IMR-90 (cell line): Measurements from ENCODE around the gene DRAP1. TPM values are rescaled to one million over a fixed set of nuclear protein-coding genes. Genes with fewer than 3 reads are reported as not detected.
A peak's percentile ranks its signal among the peaks of the same experiment; 100 is the strongest.

Experiments
- ATAC-seq: fragments of 200-7000 bp; cut with Tn5 transposase; 2 replicates; pipeline ENCODE4 v1.9.1; 2020; ENCODE audit warnings: low read depth, mild to moderate bottlenecking, moderate library complexity
- BruUV-seq: library from RNA; stranded (reverse); fragments of 400-500 nt; replicated peaks from 2 replicates; lab custom pipeline; 2021; lab: Mats Ljungman, UMichigan
- CTCF ChIA-PET: fragments of 300-600 bp; formaldehyde crosslinking; extraction: SDS; loops from one replicate; lab custom pipeline; 2021; ENCODE audit warnings: antibody characterized with exemption; lab: Yijun Ruan, JAX
- POLR2A ChIA-PET: fragments of 300-600 bp; sonication (Branson Sonifier 250); formaldehyde crosslinking; loops from one replicate; lab custom pipeline; 2022; ENCODE audit warnings: antibody characterized with exemption; ENCODE audit not compliant: unreplicated experiment; lab: Charles Lee
- DNase-seq: peaks from one replicate; pipeline ENCODE4 v3.0.0; 2013
- H2AFZ ChIP-seq: replicated peaks from 2 replicates; pipeline ENCODE3; 2013; ENCODE audit warnings: low read length, mild to moderate bottlenecking; ENCODE audit not compliant: poor library complexity
- H2AK5ac ChIP-seq: 2 replicates; pipeline ENCODE4 v1.6.1; 2013; ENCODE audit warnings: low read depth, low read length, inconsistent platforms
- H2AK9ac ChIP-seq: replicated peaks from 2 replicates; pipeline ENCODE3; 2013; ENCODE audit warnings: mild to moderate bottlenecking, low read depth, low read length, moderate library complexity; ENCODE audit not compliant: poor library complexity
- H2BK120ac ChIP-seq: 2 replicates; pipeline ENCODE4 v1.6.1; 2013; ENCODE audit warnings: low read depth, low read length, inconsistent platforms
- H2BK15ac ChIP-seq: 3 replicates; pipeline ENCODE4 v1.6.1; 2013; ENCODE audit warnings: low read depth, low read length, inconsistent platforms
- H2BK20ac ChIP-seq: 2 replicates; pipeline ENCODE4 v1.6.1; 2013; ENCODE audit warnings: low read depth, mild to moderate bottlenecking, inconsistent platforms, low read length, moderate library complexity
- H2BK5ac ChIP-seq: 2 replicates; pipeline ENCODE4 v1.6.1; 2013; ENCODE audit warnings: mild to moderate bottlenecking, low read depth, low read length, inconsistent platforms; ENCODE audit not compliant: poor library complexity, severe bottlenecking
- H3K14ac ChIP-seq: replicated peaks from 2 replicates; pipeline ENCODE4 v1.6.1; 2013; ENCODE audit warnings: low read depth, low read length, inconsistent platforms
- H3K18ac ChIP-seq: 2 replicates; pipeline ENCODE4 v1.6.1; 2013; ENCODE audit warnings: low read depth, low read length, control low read depth
- H3K23ac ChIP-seq: 2 replicates; pipeline ENCODE4 v1.6.1; 2013; ENCODE audit warnings: low read depth, low read length, inconsistent platforms
- H3K27ac ChIP-seq: 2 replicates; pipeline ENCODE4 v1.5.1; 2013; ENCODE audit warnings: mild to moderate bottlenecking, control low read depth, low read length; ENCODE audit not compliant: insufficient read depth
- H3K27me3 ChIP-seq: 2 replicates; pipeline ENCODE4 v1.6.1; 2013; ENCODE audit warnings: low read length; ENCODE audit not compliant: control insufficient read depth, insufficient read depth
- H3K36me3 ChIP-seq: 2 replicates; pipeline ENCODE4 v1.6.1; 2013; ENCODE audit warnings: low read length, mixed read lengths; ENCODE audit not compliant: control insufficient read depth, insufficient read depth
- H3K4ac ChIP-seq: 2 replicates; pipeline ENCODE4 v1.6.1; 2013; ENCODE audit warnings: low read depth, low read length, inconsistent platforms
- H3K4me1 ChIP-seq: 2 replicates; pipeline ENCODE4 v1.6.1; 2013; ENCODE audit warnings: low read length, mixed read lengths; ENCODE audit not compliant: control insufficient read depth, insufficient read depth
- H3K4me2 ChIP-seq: 2 replicates; pipeline ENCODE4 v1.6.1; 2013; ENCODE audit warnings: low read depth, mild to moderate bottlenecking, control low read depth, low read length, moderate library complexity
- H3K4me3 ChIP-seq: 2 replicates; pipeline ENCODE4 v1.5.1; 2013; ENCODE audit warnings: low read depth, mild to moderate bottlenecking, control low read depth, low read length, moderate library complexity; ENCODE audit not compliant: insufficient read depth
- H3K56ac ChIP-seq: 2 replicates; pipeline ENCODE4 v1.6.1; 2013; ENCODE audit warnings: low read length, inconsistent platforms; ENCODE audit not compliant: insufficient read depth; ENCODE audit errors: extremely low read depth
- H3K79me1 ChIP-seq, 2 experiments: 2 replicates each; pipeline ENCODE4 v1.6.1; 2013; ENCODE audit warnings: low read length in 2 of 2, inconsistent platforms in 1 of 2, low read depth in 1 of 2
- H3K9ac ChIP-seq: 2 replicates; pipeline ENCODE4 v1.6.1; 2013; ENCODE audit warnings: low read depth, low read length, control low read depth
- H3K9me1 ChIP-seq: 2 replicates; pipeline ENCODE4 v1.6.1; 2013; ENCODE audit warnings: low read length, inconsistent platforms; ENCODE audit not compliant: insufficient read depth
- H3K9me3 ChIP-seq: 2 replicates; pipeline ENCODE4 v1.6.1; 2013; ENCODE audit warnings: low read length; ENCODE audit not compliant: control insufficient read depth, insufficient read depth
- H4K20me1 ChIP-seq: 2 replicates; pipeline ENCODE4 v1.6.1; 2013; ENCODE audit warnings: low read length, inconsistent platforms; ENCODE audit not compliant: insufficient read depth
- H4K5ac ChIP-seq: 2 replicates; pipeline ENCODE4 v1.6.1; 2013; ENCODE audit warnings: mild to moderate bottlenecking, low read depth, low read length, control low read depth
- H4K8ac ChIP-seq, 2 experiments: 2 replicates each; pipeline ENCODE4 v1.6.1; 2013; ENCODE audit warnings: low read depth in 2 of 2, low read length in 2 of 2, control low read depth in 1 of 2, inconsistent platforms in 1 of 2
- H4K91ac ChIP-seq: 2 replicates; pipeline ENCODE4 v1.6.1; 2013; ENCODE audit warnings: low read depth, low read length, inconsistent platforms; ENCODE audit not compliant: insufficient read depth
- POLR2A ChIP-seq: IDR thresholded peaks from 2 replicates; pipeline ENCODE4 v1.6.1; 2012; ENCODE audit warnings: mild to moderate bottlenecking, low read depth, low read length
- USF2 ChIP-seq: fragments of 150-350 bp; IDR thresholded peaks from 2 replicates; pipeline ENCODE4 v1.6.1; 2017; ENCODE audit warnings: mild to moderate bottlenecking, antibody characterized with exemption, low read length, low read depth
- WGBS, 2 experiments: methylation state at CpG; one replicate each; pipeline versions ENCODE4 v1.1.5 to v1.1.7; 2013; ENCODE audit warnings: missing lambda C conversion rate in 2 of 2; ENCODE audit not compliant: insufficient read length in 1 of 2; ENCODE audit errors: extremely low coverage in 2 of 2; 5-methylcytosine and 5-hydroxymethylcytosine counted together
- dilution Hi-C: fragments of 300-500 bp; cut with HindIII; formaldehyde crosslinking; loops from one replicate; pipeline ENCODE4 v1.14.3; 2018; ENCODE audit warnings: low sequenced_read_pairs; ENCODE audit not compliant: unreplicated experiment
- in situ Hi-C: fragments of 300-500 bp; cut with MboI; formaldehyde crosslinking; loops from 3 replicates; pipeline ENCODE4 v1.14.3; 2019; ENCODE audit warnings: low sequenced_read_pairs, inconsistent platforms, mixed read lengths
- intact Hi-C: fragments of 100-400 bp; cut with micrococcal nuclease; formaldehyde crosslinking; loops from 2 replicates; pipeline ENCODE4 v1.10.0; 2022
- polyA plus RNA-seq, 3 experiments: library from polyadenylated mRNA; depleted of rRNA; stranded (reverse); fragments of >200 nt; gene quantifications; 2 replicates each; pipeline ENCODE4 v1.2.3, GENCODE V29; 2012; ENCODE audit warnings: low replicate concordance in 1 of 3
- total RNA-seq: library from RNA; depleted of rRNA; stranded (reverse); fragments of >200 nt; gene quantifications from 2 replicates; pipeline ENCODE4 v1.2.3, GENCODE V29; 2012

Gene DRAP1
- total and polyA plus RNA-seq, 2 of the 4 experiments (the other 2 are of a cell fraction), result 237 to 344 TPM

GRCh38 chr11:65895482-65895981, 23.7 kb upstream of the DRAP1 start:
- H2BK15ac ChIP-seq, result no peak overlapping the region
- no peak overlapping the region for H2AFZ ChIP-seq
- peak overlapping the region; percentile 22 for H3K27ac ChIP-seq
- no peaks in the 10 kb centered on the region for H3K27me3 ChIP-seq
- peak overlapping the region; percentile 5; the same call in 1 of the 2 replicates for H3K4me3 ChIP-seq
- H2BK120ac ChIP-seq, result 0 out of 2 replicates have a peak overlapping the region, but pooled peaks have one; percentile 10
- DNase-seq (no peak), ATAC-seq (no peak)
- no peaks in the 10 kb centered on the region for H3K9me3 ChIP-seq
- 0 out of 2 replicates have a peak, but pooled peaks cover 4% of the 10 kb centered on the region for H3K9me1 ChIP-seq
- H2BK20ac ChIP-seq, result no peak overlapping the region
- ChIA-PET POLR2A (interaction anchor here (0.7 kb wide), 2 partner anchors 79 to 117 kb away, joined by 5 read pairs; no protein-coding TSS in a partner anchor), CTCF (interaction anchor here (1.2 kb wide), 1 partner anchor 125 kb away, joined by 4 read pairs; no protein-coding TSS in a partner anchor)
- H3K4ac ChIP-seq, result peak overlapping the region; percentile 46
- peak overlapping the region in 1 of 2 experiments; percentile 57; a peak in 2 of 4 replicates for H4K8ac ChIP-seq
- no peak overlapping the region for H4K91ac ChIP-seq
- no TSS peak for BruUV-seq
- peaks cover under 1 to 22% of the 10 kb centered on the region in 2 experiments; a peak in 3 of 4 replicates for H3K79me1 ChIP-seq
- H3K56ac ChIP-seq, result 0 out of 2 replicates have a peak overlapping the region, but pooled peaks have one; percentile 5
- in situ Hi-C loops, result no loop called here
- intact Hi-C loops, result no loop called here
- H3K4me2 ChIP-seq, result peak overlapping the region; percentile 69
- H3K14ac ChIP-seq, result peak overlapping the region; percentile 23
- H3K36me3 ChIP-seq, result peaks cover 46% of the 10 kb centered on the region
- no peak overlapping the region for H2AK9ac ChIP-seq
- peak overlapping the region; percentile 54; the same call in 1 of the 2 replicates for H3K9ac ChIP-seq
- H2AK5ac ChIP-seq, result peak overlapping the region; percentile 0; the same call in 1 of the 2 replicates
- peak overlapping the region; percentile 99 for H3K23ac ChIP-seq
- H2BK5ac ChIP-seq, result peak overlapping the region; percentile 72
- H4K5ac ChIP-seq, result peak overlapping the region; percentile 12; the same call in 1 of the 2 replicates
- dilution Hi-C loops, result no loop called here
- peaks cover 33% of the 10 kb centered on the region for H3K4me1 ChIP-seq
- WGBS, 2 experiments, result 100% methylated on average over 3 of the region's 5 CpGs; no CpG with 5 or more reads in 1 of the 2 experiments
- peaks cover 91% of the 10 kb centered on the region for H4K20me1 ChIP-seq
- H3K18ac ChIP-seq, result no peak overlapping the region
- TF ChIP-seq POLR2A, result peak; percentile 17
- no peak for TF ChIP-seq USF2
